ENCODE measurements around the gene TARBP2.
A peak's percentile ranks its signal among the peaks of the same experiment; 100 is the strongest.
"Not testable (repeated sequence)": the region's sequence is repeated elsewhere in the genome, so short reads cannot be mapped to it uniquely, and the experiment has no call there.

The TARBP2 gene

GRCh38 chr12:53515291-53515680 lies 14.2 kb downstream of the TARBP2 start:
- no peak for DNase-seq (ENCODE audit: low read depth)

GRCh38 chr12:53516758-53517455 lies 15.8 kb downstream of the TARBP2 start:
- no peak for DNase-seq (ENCODE audit: low read depth)

- DNase-seq (ENCODE audit: low read depth): no peak
Observed at GRCh38 chr12:53518381-53518780, 17.3 kb downstream of the TARBP2 start.

GRCh38 chr12:53523131-53523530 lies 22.0 kb downstream of the TARBP2 start:
- DNase-seq (ENCODE audit: low read depth): no peak

- no peak for DNase-seq (ENCODE audit: low read depth)
Observed at GRCh38 chr12:53524476-53524875, 23.4 kb downstream of the TARBP2 start.

GRCh38 chr12:53530061-53530460 lies 29.0 kb downstream of the TARBP2 start:
- no peak for DNase-seq (ENCODE audit: low read depth)

GRCh38 chr12:53530920-53531319 lies 29.8 kb downstream of the TARBP2 start:
- DNase-seq (ENCODE audit: low read depth): no peak

GRCh38 chr12:53532021-53532420 lies 30.9 kb downstream of the TARBP2 start:
- DNase-seq (ENCODE audit: low read depth): no peak

GRCh38 chr12:53532524-53533445 lies 31.7 kb downstream of the TARBP2 start:
- DNase-seq (ENCODE audit: low read depth): no peak

- DNase-seq (ENCODE audit: low read depth): no peak
Observed at GRCh38 chr12:53533471-53533870, 32.4 kb downstream of the TARBP2 start.

- DNase-seq (ENCODE audit: low read depth): no peak
Observed at GRCh38 chr12:53536962-53537361, 35.9 kb downstream of the TARBP2 start.

- no peak for DNase-seq (ENCODE audit: low read depth)
Observed at GRCh38 chr12:53538209-53538689, 37.2 kb downstream of the TARBP2 start.

GRCh38 chr12:53539526-53539925 lies 38.4 kb downstream of the TARBP2 start:
- DNase-seq (ENCODE audit: low read depth): no peak

GRCh38 chr12:53543539-53543938 lies 42.5 kb downstream of the TARBP2 start:
- DNase-seq (ENCODE audit: low read depth): peak; percentile 2

GRCh38 chr12:53548354-53548753 lies 47.3 kb downstream of the TARBP2 start:
- not testable (repeated sequence) for DNase-seq (ENCODE audit: low read depth)

GRCh38 chr12:53550131-53550530 lies 49.0 kb downstream of the TARBP2 start:
- not testable (repeated sequence) for DNase-seq (ENCODE audit: low read depth)

GRCh38 chr12:53550595-53550994 lies 49.5 kb downstream of the TARBP2 start:
- DNase-seq (ENCODE audit: low read depth): no peak

- no peak for DNase-seq (ENCODE audit: low read depth)
Observed at GRCh38 chr12:53551889-53552291, 50.8 kb downstream of the TARBP2 start.

GRCh38 chr12:53552361-53553327 lies 51.6 kb downstream of the TARBP2 start:
- DNase-seq (ENCODE audit: low read depth): no peak
